K562 (cell line): ENCODE results near the gene LTBP1.

ENCODE experiments used
- CTCF ChIP-seq, 3 experiments: IDR thresholded peaks in 2 of 3; conservative IDR thresholded peaks in 1 of 3; 2 replicates each; pipeline ENCODE4 v1.5.1; 2011 to 2012; ENCODE audit warnings: low read length in 3 of 3, mild to moderate bottlenecking in 3 of 3, control low read depth in 2 of 3, improper control_type of control experiment in 1 of 3, inconsistent platforms in 1 of 3, low read depth in 1 of 3, mixed read lengths in 1 of 3, moderate library complexity in 1 of 3; ENCODE audit not compliant: insufficient read depth in 2 of 3
- ELF1 ChIP-seq: fragments of 200-800 bp; sonication (Bioruptor generic); IDR thresholded peaks from 2 replicates; pipeline ENCODE4 v1.6.1; 2016; ENCODE audit warnings: missing genetic modification characterization, missing compliant biosample characterization

- no peak for TF ChIP-seq ELF1 (tag)
- TF ChIP-seq CTCF (IDR thresholded peaks at IDR 0.05 in 2 of 3, conservative IDR thresholded peaks at IDR 0.05 in 1 of 3; ENCODE audit: insufficient read depth in 2 of 3, low read depth in 1 of 3, low read length in 3 of 3), result no peak
Measured at GRCh38 chr2:33145459-33145858, 198.7 kb downstream of the LTBP1 start.
